ENCODE measurements around the gene VPS4A.

GRCh38 chr16:69302301-69302700, 8.8 kb upstream of the VPS4A start:
- TF ChIP-seq POLR2A (IDR thresholded peaks at IDR 0.05; ENCODE audit: low read length) = no peak
- TF ChIP-seq GATA1 (IDR thresholded peaks at IDR 0.05; ENCODE audit: low read depth, low read length) = no peak
